ENCODE data around the gene MUCL1.

GRCh38 chr12:54857406-54857805 lies 3.1 kb downstream of the MUCL1 start:
- TF ChIP-seq CTCF (IDR thresholded peaks at IDR 0.05; ENCODE audit: extremely low read depth in 1 of 2, insufficient read depth in 1 of 2, low read depth in 1 of 2, low read length in 2 of 2) (no peak), GATA2 (IDR thresholded peaks at IDR 0.05; ENCODE audit: insufficient read depth, insufficient read length, low read depth, low read length) (no peak), MYC (IDR thresholded peaks at IDR 0.05; ENCODE audit: low read depth, low read length) (no peak), POLR2A (IDR thresholded peaks at IDR 0.05; ENCODE audit: low read depth, low read length) (no peak), EZH2 (IDR thresholded peaks at IDR 0.05; ENCODE audit: borderline replicate concordance, low read depth, low read length, severe bottlenecking) (no peak), POLR2AphosphoS5 (IDR thresholded peaks at IDR 0.05; ENCODE audit: insufficient read depth, low read depth, low read length) (no peak), JUN (IDR thresholded peaks at IDR 0.05; ENCODE audit: borderline replicate concordance, insufficient read depth, insufficient read length, low read depth) (no peak)
